ENCODE measurements around the gene PHTF2.

DNA sequence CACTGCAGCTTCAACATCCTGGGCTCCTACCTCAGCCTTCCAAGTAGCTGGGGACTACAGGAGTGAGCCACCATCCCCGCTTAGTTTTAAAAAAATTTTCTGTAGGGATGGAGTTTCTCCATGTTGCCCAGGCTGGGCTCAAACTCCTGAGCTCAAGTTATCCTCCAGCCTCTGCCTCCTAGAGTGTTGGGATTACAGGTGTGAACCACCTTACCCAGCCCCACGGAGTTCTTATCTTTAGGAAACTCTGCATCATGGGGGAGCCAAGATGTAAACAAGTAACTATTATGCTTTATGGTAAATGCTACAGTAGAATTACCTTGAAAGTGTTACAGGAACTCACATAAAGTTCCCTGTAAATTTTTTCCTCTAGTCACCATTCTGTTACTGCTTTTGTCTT lies 65.3 kb downstream of the PHTF2 start:
- TF ChIP-seq TARDBP (IDR thresholded peaks at IDR 0.05; ENCODE audit: borderline replicate concordance) (no peak), CTCF (IDR thresholded peaks at IDR 0.05 in 2 of 3, conservative IDR thresholded peaks at IDR 0.05 in 1 of 3; ENCODE audit: control insufficient read depth in 2 of 3, extremely low read depth in 1 of 3, insufficient read depth in 1 of 3, low read depth in 3 of 3, low read length in 3 of 3) (no peak)
